Sigmoid colon (tissue), 4 donors: ENCODE measurements around the gene TOMM70.

ENCODE experiments used
- EP300 ChIP-seq, 4 donors: sonication (generic); formaldehyde crosslinking; IDR thresholded peaks; one replicate each; pipeline ENCODE4 v1.6.1; 2017; ENCODE audit warnings: antibody characterized with exemption in 4 of 4
- POLR2A ChIP-seq, 2 donors: fragments of 450-650 bp; IDR thresholded peaks; one replicate each; pipeline ENCODE4 v1.6.1; 2016; ENCODE audit warnings: antibody characterized with exemption in 2 of 2, mild to moderate bottlenecking in 2 of 2, moderate library complexity in 2 of 2
- POLR2AphosphoS5 ChIP-seq, 4 donors: sonication (generic); formaldehyde crosslinking; IDR thresholded peaks; one replicate each; pipeline ENCODE4 v1.6.1; 2017; ENCODE audit warnings: antibody characterized with exemption in 4 of 4
- TF ChIP-seq, protein P1 (sequence below), 4 experiments: fragments of 450-650 bp in 3 of 4; fragments of 200-600 bp in 1 of 4; IDR thresholded peaks; one replicate each; pipeline ENCODE4 v1.5.1; 2016 to 2019; ENCODE audit warnings: antibody characterized with exemption in 4 of 4, mild to moderate bottlenecking in 3 of 4, moderate library complexity in 2 of 4

DNA sequence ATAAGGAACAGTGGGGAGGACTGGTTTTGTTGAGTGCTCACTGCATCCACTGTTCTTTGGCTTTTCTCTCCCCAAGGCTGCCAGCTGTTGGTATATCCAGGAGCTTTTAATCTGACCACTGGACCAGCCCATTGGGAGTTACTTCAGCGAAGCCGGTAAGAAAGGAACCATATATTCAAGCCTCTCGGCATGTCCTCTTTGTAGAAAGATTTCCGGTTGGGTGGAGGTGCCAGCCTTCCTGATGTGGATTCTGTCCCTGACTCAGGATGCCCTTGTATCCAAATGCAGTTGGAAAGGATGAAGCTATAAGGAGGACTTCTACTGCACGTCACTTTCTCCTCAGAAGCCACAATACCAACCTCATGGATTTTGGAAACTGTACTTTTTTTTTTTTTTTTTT, 52.2 kb downstream of the TOMM70 start:
- TF ChIP-seq POLR2AphosphoS5 (IDR thresholded peaks at IDR 0.05) (no peak), POLR2A (IDR thresholded peaks at IDR 0.05) (no peak), EP300 (IDR thresholded peaks at IDR 0.05) (no peak)
- TF ChIP-seq, protein P1, sequence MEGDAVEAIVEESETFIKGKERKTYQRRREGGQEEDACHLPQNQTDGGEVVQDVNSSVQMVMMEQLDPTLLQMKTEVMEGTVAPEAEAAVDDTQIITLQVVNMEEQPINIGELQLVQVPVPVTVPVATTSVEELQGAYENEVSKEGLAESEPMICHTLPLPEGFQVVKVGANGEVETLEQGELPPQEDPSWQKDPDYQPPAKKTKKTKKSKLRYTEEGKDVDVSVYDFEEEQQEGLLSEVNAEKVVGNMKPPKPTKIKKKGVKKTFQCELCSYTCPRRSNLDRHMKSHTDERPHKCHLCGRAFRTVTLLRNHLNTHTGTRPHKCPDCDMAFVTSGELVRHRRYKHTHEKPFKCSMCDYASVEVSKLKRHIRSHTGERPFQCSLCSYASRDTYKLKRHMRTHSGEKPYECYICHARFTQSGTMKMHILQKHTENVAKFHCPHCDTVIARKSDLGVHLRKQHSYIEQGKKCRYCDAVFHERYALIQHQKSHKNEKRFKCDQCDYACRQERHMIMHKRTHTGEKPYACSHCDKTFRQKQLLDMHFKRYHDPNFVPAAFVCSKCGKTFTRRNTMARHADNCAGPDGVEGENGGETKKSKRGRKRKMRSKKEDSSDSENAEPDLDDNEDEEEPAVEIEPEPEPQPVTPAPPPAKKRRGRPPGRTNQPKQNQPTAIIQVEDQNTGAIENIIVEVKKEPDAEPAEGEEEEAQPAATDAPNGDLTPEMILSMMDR (IDR thresholded peaks at IDR 0.05) = no peak
